Mucosa of rectum (tissue), 2 donors: Measurements from ENCODE around the gene PSMD8.

Experiments used
- H3K27ac ChIP-seq, 2 donors: one replicate each; pipeline ENCODE4 v1.7.0; 2013; ENCODE audit warnings: inconsistent platforms in 2 of 2, low read depth in 2 of 2, low read length in 2 of 2
- H3K27me3 ChIP-seq, 2 donors: one replicate each; pipeline ENCODE4 v1.7.0; 2013; ENCODE audit warnings: low read length in 2 of 2; ENCODE audit not compliant: control insufficient read depth in 2 of 2, insufficient read depth in 2 of 2
- H3K36me3 ChIP-seq, 2 donors: one replicate each; pipeline ENCODE4 v1.7.0; 2013; ENCODE audit warnings: low read length in 2 of 2; ENCODE audit not compliant: control insufficient read depth in 2 of 2, insufficient read depth in 2 of 2
- H3K4me1 ChIP-seq, 2 donors: one replicate each; pipeline ENCODE4 v1.7.0; 2013; ENCODE audit warnings: low read length in 2 of 2, mild to moderate bottlenecking in 1 of 2; ENCODE audit not compliant: control insufficient read depth in 2 of 2, insufficient read depth in 2 of 2
- H3K4me3 ChIP-seq, 2 donors: one replicate each; pipeline ENCODE4 v1.7.0; 2013; ENCODE audit warnings: low read length in 2 of 2
- H3K9ac ChIP-seq, 2 donors: one replicate each; pipeline ENCODE4 v1.7.0; 2013; ENCODE audit warnings: low read length in 2 of 2, low read depth in 1 of 2, mild to moderate bottlenecking in 1 of 2
- H3K9me3 ChIP-seq, 2 donors: one replicate each; pipeline ENCODE4 v1.7.0; 2013; ENCODE audit warnings: low read length in 2 of 2; ENCODE audit not compliant: control insufficient read depth in 2 of 2
- donor health status: healthy.
- donor health status: Normal muscosa, but diverticular disease.

The PSMD8 gene

GRCh38 chr19:38376576-38376975 lies 2.2 kb downstream of the PSMD8 start:
- H3K27me3 ChIP-seq: no peaks in the 10 kb centered on the region
- peaks cover 27 to 33% of the 10 kb centered on the region in 2 donors for H3K36me3 ChIP-seq
- no peaks in the 10 kb centered on the region for H3K9me3 ChIP-seq
- H3K4me1 ChIP-seq: peaks cover 12 to 19% of the 10 kb centered on the region in 2 donors
- no peak overlapping the region for H3K9ac ChIP-seq
- H3K27ac ChIP-seq: no peak overlapping the region
- no peak overlapping the region for H3K4me3 ChIP-seq

- H3K4me1 ChIP-seq: peaks cover 12 to 19% of the 10 kb centered on the region in 2 donors
- no peaks in the 10 kb centered on the region for H3K9me3 ChIP-seq
- H3K27ac ChIP-seq: no peak overlapping the region
- no peaks in the 10 kb centered on the region for H3K27me3 ChIP-seq
- H3K4me3 ChIP-seq: no peak overlapping the region
- H3K9ac ChIP-seq: no peak overlapping the region
- H3K36me3 ChIP-seq: peaks cover 32 to 38% of the 10 kb centered on the region in 2 donors
These were observed 2.7 kb downstream of the PSMD8 start for GRCh38 chr19:38377052-38377451.

GRCh38 chr19:38378866-38379265 lies 4.5 kb downstream of the PSMD8 start:
- no peak overlapping the region for H3K27ac ChIP-seq
- peaks cover 47 to 52% of the 10 kb centered on the region in 2 donors for H3K36me3 ChIP-seq
- H3K9ac ChIP-seq: no peak overlapping the region

GRCh38 chr19:38381138-38381537 lies 6.8 kb downstream of the PSMD8 start:
- H3K9me3 ChIP-seq: no peaks in the 10 kb centered on the region
- no peak overlapping the region for H3K4me3 ChIP-seq
- peaks cover 47 to 57% of the 10 kb centered on the region in 2 donors for H3K36me3 ChIP-seq
- H3K9ac ChIP-seq: no peak overlapping the region
- no peaks in the 10 kb centered on the region for H3K27me3 ChIP-seq
- peaks cover 4% of the 10 kb centered on the region in 2 donors for H3K4me1 ChIP-seq
- no peak overlapping the region for H3K27ac ChIP-seq

More at GRCh38 chr19:38378866-38379265, 4.5 kb downstream of the PSMD8 start:
- H3K4me1 ChIP-seq: peaks cover 12 to 17% of the 10 kb centered on the region in 2 donors
- no peaks in the 10 kb centered on the region for H3K27me3 ChIP-seq
- H3K9me3 ChIP-seq: no peaks in the 10 kb centered on the region
- H3K4me3 ChIP-seq: no peak overlapping the region

GRCh38 chr19:38383184-38383583 lies 8.8 kb downstream of the PSMD8 start:
- Histone ChIP-seq H3K9me3 (no peaks in the 10 kb centered on the region), H3K27me3 (no peaks in the 10 kb centered on the region), H3K27ac (no peak overlapping the region), H3K4me3 (no peak overlapping the region), H3K4me1 (peaks cover 11% of the 10 kb centered on the region in 2 donors), H3K9ac (no peak overlapping the region), H3K36me3 (peaks cover 41 to 50% of the 10 kb centered on the region in 2 donors)

GRCh38 chr19:38383743-38384142 lies 9.4 kb downstream of the PSMD8 start:
- H3K9ac ChIP-seq: no peak overlapping the region
- H3K27me3 ChIP-seq: no peaks in the 10 kb centered on the region
- no peak overlapping the region for H3K4me3 ChIP-seq
- H3K4me1 ChIP-seq: peaks cover 11 to 13% of the 10 kb centered on the region in 2 donors
- H3K27ac ChIP-seq: no peak overlapping the region
- no peaks in the 10 kb centered on the region for H3K9me3 ChIP-seq
- H3K36me3 ChIP-seq: peaks cover 41 to 50% of the 10 kb centered on the region in 2 donors

GRCh38 chr19:38384209-38385027 lies 10.0 kb downstream of the PSMD8 start:
- no peak overlapping the region for H3K27ac ChIP-seq
- peaks cover 11 to 16% of the 10 kb centered on the region in 2 donors for H3K4me1 ChIP-seq
- H3K9ac ChIP-seq: no peak overlapping the region
- no peak overlapping the region for H3K4me3 ChIP-seq
- H3K9me3 ChIP-seq: no peaks in the 10 kb centered on the region
- H3K27me3 ChIP-seq: peaks cover 0 to 3% of the 10 kb centered on the region in 2 donors
- H3K36me3 ChIP-seq: peaks cover 35 to 43% of the 10 kb centered on the region in 2 donors

GRCh38 chr19:38385057-38385803 lies 10.9 kb downstream of the PSMD8 start:
- Histone ChIP-seq H3K27ac (no peak overlapping the region), H3K4me1 (peaks cover 11 to 16% of the 10 kb centered on the region in 2 donors), H3K4me3 (no peak overlapping the region), H3K9me3 (no peaks in the 10 kb centered on the region), H3K27me3 (peaks cover 0 to 6% of the 10 kb centered on the region in 2 donors), H3K9ac (no peak overlapping the region), H3K36me3 (peaks cover 33 to 38% of the 10 kb centered on the region in 2 donors)

- Histone ChIP-seq H3K9ac (no peak overlapping the region), H3K36me3 (peaks cover 27 to 32% of the 10 kb centered on the region in 2 donors), H3K4me1 (peaks cover 11 to 16% of the 10 kb centered on the region in 2 donors), H3K27me3 (peaks cover 0 to 6% of the 10 kb centered on the region in 2 donors), H3K4me3 (no peak overlapping the region), H3K27ac (no peak overlapping the region), H3K9me3 (no peaks in the 10 kb centered on the region)
These were observed 11.5 kb downstream of the PSMD8 start for GRCh38 chr19:38385804-38386257.
